Trophoblast cell (in vitro differentiated cells and primary cell): ENCODE results near the gene NPFFR2. TPM values are rescaled to one million over a fixed set of nuclear protein-coding genes. Genes with fewer than 3 reads are reported as not detected.
A peak's percentile ranks its signal among the peaks of the same experiment; 100 is the strongest.

ENCODE experiments used
- DNase-seq, 2 donors: peaks; one replicate each; pipeline ENCODE4 v3.0.0-alpha.2; 2016
- H2AFZ ChIP-seq: 2 replicates; pipeline ENCODE4 v1.6.1; 2013; ENCODE audit warnings: low read length, moderate library complexity, mild to moderate bottlenecking; ENCODE audit not compliant: insufficient read depth, poor library complexity
- H2AK5ac ChIP-seq: 2 replicates; pipeline ENCODE4 v1.6.1; 2013; ENCODE audit warnings: mild to moderate bottlenecking, low read length
- H2BK120ac ChIP-seq: 2 replicates; pipeline ENCODE4 v1.6.1; 2013; ENCODE audit warnings: low read length, mild to moderate bottlenecking, moderate library complexity; ENCODE audit not compliant: insufficient read depth, poor library complexity
- H2BK12ac ChIP-seq: 2 replicates; pipeline ENCODE4 v1.6.1; 2013; ENCODE audit warnings: mild to moderate bottlenecking, low read length, moderate library complexity
- H2BK5ac ChIP-seq: 2 replicates; pipeline ENCODE4 v1.6.1; 2013; ENCODE audit warnings: low read length, low read depth, moderate library complexity, mild to moderate bottlenecking; ENCODE audit not compliant: poor library complexity
- H3K14ac ChIP-seq: 2 replicates; pipeline ENCODE4 v1.6.1; 2013; ENCODE audit warnings: mild to moderate bottlenecking, low read length
- H3K18ac ChIP-seq: 2 replicates; pipeline ENCODE4 v1.6.1; 2013; ENCODE audit warnings: mild to moderate bottlenecking, low read length
- H3K23ac ChIP-seq: 2 replicates; pipeline ENCODE4 v1.6.1; 2013; ENCODE audit warnings: low read length
- H3K27ac ChIP-seq: 2 replicates; pipeline ENCODE4 v1.5.1; 2013; ENCODE audit warnings: low read depth, mild to moderate bottlenecking, inconsistent platforms, low read length, moderate library complexity
- H3K27me3 ChIP-seq: 2 replicates; pipeline ENCODE4 v1.6.1; 2013; ENCODE audit warnings: inconsistent platforms, mild to moderate bottlenecking, low read length, moderate library complexity; ENCODE audit not compliant: insufficient read depth
- H3K36me3 ChIP-seq, 2 experiments: 1 replicate in 1 of 2; 2 replicates in 1 of 2; pipeline ENCODE4 v1.6.1; 2013; ENCODE audit warnings: low read length in 2 of 2, mild to moderate bottlenecking in 2 of 2, moderate library complexity in 1 of 2; ENCODE audit not compliant: insufficient read depth in 2 of 2, control insufficient read depth in 1 of 2
- H3K4ac ChIP-seq: 2 replicates; pipeline ENCODE4 v1.6.1; 2013; ENCODE audit warnings: low read depth, mild to moderate bottlenecking, low read length, moderate library complexity
- H3K4me1 ChIP-seq, 2 experiments: 1 replicate in 1 of 2; 2 replicates in 1 of 2; pipeline ENCODE4 v1.6.1; 2013; ENCODE audit warnings: low read length in 2 of 2, mild to moderate bottlenecking in 2 of 2, moderate library complexity in 1 of 2; ENCODE audit not compliant: insufficient read depth in 2 of 2, control insufficient read depth in 1 of 2
- H3K4me2 ChIP-seq: 2 replicates; pipeline ENCODE4 v1.6.1; 2013; ENCODE audit warnings: inconsistent platforms, mild to moderate bottlenecking, low read length, moderate library complexity
- H3K4me3 ChIP-seq: 2 replicates; pipeline ENCODE4 v1.5.1; 2013; ENCODE audit warnings: mild to moderate bottlenecking, low read depth, low read length, inconsistent platforms
- H3K79me1 ChIP-seq: one replicate; pipeline ENCODE4 v1.6.1; 2013; ENCODE audit warnings: low read length
- H3K79me2 ChIP-seq: 2 replicates; pipeline ENCODE4 v1.6.1; 2013; ENCODE audit warnings: low read length, mild to moderate bottlenecking; ENCODE audit not compliant: control insufficient read depth, insufficient read depth, poor library complexity
- H3K9ac ChIP-seq: 2 replicates; pipeline ENCODE4 v1.6.1; 2013; ENCODE audit warnings: mild to moderate bottlenecking, low read length
- H3K9me3 ChIP-seq: 2 replicates; pipeline ENCODE4 v1.6.1; 2013; ENCODE audit warnings: low read depth, mild to moderate bottlenecking, control low read depth, inconsistent platforms, low read length; ENCODE audit not compliant: insufficient read depth
- H4K12ac ChIP-seq: 2 replicates; pipeline ENCODE4 v1.6.1; 2013; ENCODE audit warnings: low read depth, mild to moderate bottlenecking, low read length, moderate library complexity
- H4K8ac ChIP-seq: 2 replicates; pipeline ENCODE4 v1.6.1; 2013; ENCODE audit warnings: low read depth, mild to moderate bottlenecking, low read length, moderate library complexity
- H4K91ac ChIP-seq: one replicate; pipeline ENCODE4 v1.6.1; 2013; ENCODE audit warnings: low read depth, mild to moderate bottlenecking, low read length, moderate library complexity
- WGBS: extraction: QIAGEN DNeasy Blood & Tissue Kit; methylation state at CpG from one replicate; pipeline ENCODE4 v1.1.7; 2013; ENCODE audit warnings: missing lambda C conversion rate; ENCODE audit not compliant: insufficient read length, insufficient coverage; ENCODE audit errors: extremely low coverage; 5-methylcytosine and 5-hydroxymethylcytosine counted together
- polyA plus RNA-seq: library from polyadenylated mRNA; stranded (reverse); fragments of 200-250 nt; gene quantifications from 2 replicates; pipeline ENCODE4 v1.2.3, GENCODE V29; 2013

Gene NPFFR2
- 0.83 and 1.3 TPM in 2 replicates for polyA plus RNA-seq

- no peak within 1 kb of the TSS for H2BK5ac ChIP-seq
- no peaks in the 10 kb centered on the region for H3K4me1 ChIP-seq
- peak; percentile 50 for DNase-seq
- H3K27me3 ChIP-seq = no peaks in the 10 kb centered on the region
- H3K9me3 ChIP-seq = no peaks in the 10 kb centered on the region
- no peak within 1 kb of the TSS for H4K12ac ChIP-seq
- WGBS = no CpG with 5 or more reads among the region's 36 CpGs
- H3K4ac ChIP-seq = no peak within 1 kb of the TSS
- no peak within 1 kb of the TSS for H3K23ac ChIP-seq
- peak within 1 kb of the TSS; percentile 37 for H2AFZ ChIP-seq
- no peak within 1 kb of the TSS for H4K91ac ChIP-seq
- peak within 1 kb of the TSS; percentile 68 for H3K4me3 ChIP-seq
- H3K18ac ChIP-seq = no peak within 1 kb of the TSS
- peak within 1 kb of the TSS; percentile 93 for H3K4me2 ChIP-seq
- no peaks in the 10 kb centered on the region for H3K79me1 ChIP-seq
- H2BK12ac ChIP-seq = no peak within 1 kb of the TSS
- no peak within 1 kb of the TSS for H2BK120ac ChIP-seq
- peak within 1 kb of the TSS; percentile 53 for H3K9ac ChIP-seq
- no peaks in the 10 kb centered on the region for H3K36me3 ChIP-seq
- no peak within 1 kb of the TSS for H3K14ac ChIP-seq
- H3K27ac ChIP-seq = no peak within 1 kb of the TSS
- H4K8ac ChIP-seq = peak within 1 kb of the TSS; percentile 6
- H2AK5ac ChIP-seq = no peak within 1 kb of the TSS
- H3K79me2 ChIP-seq = no peaks in the 10 kb centered on the region
These were observed at the start of gene NPFFR2 for GRCh38 chr4:72031868-72032608. Gene NPFFR2 (plus strand): TSS chr4:72032000. CDS start chr4:72128592, 96,592 bp downstream.

- Histone ChIP-seq H2AFZ (no peak overlapping the region), H3K4me1 (no peaks in the 10 kb centered on the region), H3K4ac (no peak overlapping the region), H3K4me3 (no peak overlapping the region), H3K27me3 (no peaks in the 10 kb centered on the region), H2BK5ac (no peak overlapping the region), H3K9me3 (peaks cover 3% of the 10 kb centered on the region), H4K12ac (no peak overlapping the region), H3K18ac (no peak overlapping the region), H3K79me2 (no peaks in the 10 kb centered on the region), H2BK12ac (no peak overlapping the region), H3K4me2 (no peak overlapping the region), H3K79me1 (no peaks in the 10 kb centered on the region), H4K8ac (no peak overlapping the region), H2BK120ac (no peak overlapping the region), H2AK5ac (no peak overlapping the region), H3K23ac (no peak overlapping the region), H3K9ac (no peak overlapping the region), H3K14ac (no peak overlapping the region), H3K36me3 (no peaks in the 10 kb centered on the region), H3K27ac (no peak overlapping the region), H4K91ac (no peak overlapping the region)
- no peak for DNase-seq
- no CpG with 5 or more reads among the region's 2 CpGs for WGBS
These were observed 39.1 kb upstream of the NPFFR2 start for GRCh38 chr4:71992571-71993312.

GRCh38 chr4:71994559-71994958 lies 37.2 kb upstream of the NPFFR2 start:
- Histone ChIP-seq H2AK5ac (no peak overlapping the region), H2AFZ (no peak overlapping the region), H2BK5ac (no peak overlapping the region), H2BK120ac (no peak overlapping the region), H3K18ac (no peak overlapping the region), H4K8ac (no peak overlapping the region), H3K23ac (no peak overlapping the region), H3K27me3 (no peaks in the 10 kb centered on the region), H3K9me3 (peaks cover 3% of the 10 kb centered on the region), H2BK12ac (no peak overlapping the region), H3K79me2 (no peaks in the 10 kb centered on the region), H3K4me2 (no peak overlapping the region), H3K4me3 (no peak overlapping the region), H3K27ac (no peak overlapping the region), H3K36me3 (no peaks in the 10 kb centered on the region), H3K4ac (no peak overlapping the region), H4K91ac (no peak overlapping the region), H3K79me1 (no peaks in the 10 kb centered on the region), H3K14ac (no peak overlapping the region), H4K12ac (no peak overlapping the region), H3K4me1 (no peaks in the 10 kb centered on the region), H3K9ac (no peak overlapping the region)
- no peak for DNase-seq
- no CpG with 5 or more reads among the region's 1 CpG for WGBS

GRCh38 chr4:71995297-71995696 lies 36.5 kb upstream of the NPFFR2 start:
- H3K79me1 ChIP-seq = no peaks in the 10 kb centered on the region
- no peak overlapping the region for H3K4me3 ChIP-seq
- H3K9ac ChIP-seq = no peak overlapping the region
- H3K79me2 ChIP-seq = no peaks in the 10 kb centered on the region
- no peak overlapping the region for H3K4ac ChIP-seq
- H3K14ac ChIP-seq = no peak overlapping the region
- no peak overlapping the region for H3K4me2 ChIP-seq
- H3K27ac ChIP-seq = no peak overlapping the region
- H2AFZ ChIP-seq = no peak overlapping the region
- H3K4me1 ChIP-seq = no peaks in the 10 kb centered on the region
- no peaks in the 10 kb centered on the region for H3K27me3 ChIP-seq
- H2AK5ac ChIP-seq = no peak overlapping the region
- H3K18ac ChIP-seq = no peak overlapping the region
- no CpG with 5 or more reads among the region's 1 CpG for WGBS
- H2BK12ac ChIP-seq = no peak overlapping the region
- H4K12ac ChIP-seq = no peak overlapping the region
- H2BK120ac ChIP-seq = no peak overlapping the region
- H2BK5ac ChIP-seq = no peak overlapping the region
- no peak for DNase-seq
- H4K91ac ChIP-seq = no peak overlapping the region
- H4K8ac ChIP-seq = no peak overlapping the region
- H3K36me3 ChIP-seq = no peaks in the 10 kb centered on the region
- peaks cover 3% of the 10 kb centered on the region for H3K9me3 ChIP-seq
- H3K23ac ChIP-seq = no peak overlapping the region
